Liver (tissue), 9 donors: ENCODE measurements around the gene TRDMT1. TPM values are rescaled to one million over a fixed set of nuclear protein-coding genes. Genes with fewer than 3 reads are reported as not detected.

Experiments used
- DNase-seq: peaks from one replicate; pipeline ENCODE4 v3.0.0-alpha.2; 2017; ENCODE audit warnings: low spot score
- H3K27ac ChIP-seq, 2 donors: one replicate each; pipeline ENCODE4 v1.7.0; 2013; ENCODE audit warnings: inconsistent platforms in 2 of 2, low read length in 2 of 2, control low read depth in 1 of 2, low read depth in 1 of 2, mild to moderate bottlenecking in 1 of 2
- H3K27me3 ChIP-seq, 4 donors: one replicate each; pipeline versions ENCODE4 v1.6.1 to v1.7.0; 2013; ENCODE audit warnings: low read length in 3 of 4, inconsistent platforms in 1 of 4, mild to moderate bottlenecking in 1 of 4, moderate library complexity in 1 of 4; ENCODE audit not compliant: control insufficient read depth in 4 of 4, insufficient read depth in 4 of 4
- H3K36me3 ChIP-seq, 4 donors: one replicate each; pipeline versions ENCODE4 v1.6.1 to v1.7.0; 2013; ENCODE audit warnings: low read length in 3 of 4, mild to moderate bottlenecking in 3 of 4, low read depth in 1 of 4, moderate library complexity in 1 of 4; ENCODE audit not compliant: control insufficient read depth in 4 of 4, insufficient read depth in 3 of 4
- H3K4me1 ChIP-seq, 4 donors: one replicate each; pipeline versions ENCODE4 v1.6.1 to v1.7.0; 2013; ENCODE audit warnings: low read length in 3 of 4, mild to moderate bottlenecking in 3 of 4, moderate library complexity in 1 of 4; ENCODE audit not compliant: control insufficient read depth in 4 of 4, insufficient read depth in 4 of 4
- H3K4me3 ChIP-seq, 3 donors: one replicate each; pipeline versions ENCODE4 v1.6.1 to v1.7.0; 2013; ENCODE audit warnings: low read length in 3 of 3, control low read depth in 1 of 3, low read depth in 1 of 3, mild to moderate bottlenecking in 1 of 3
- H3K9ac ChIP-seq, 2 donors: one replicate each; pipeline ENCODE4 v1.7.0; 2013; ENCODE audit warnings: low read length in 2 of 2, mild to moderate bottlenecking in 2 of 2, moderate library complexity in 2 of 2, control low read depth in 1 of 2, low read depth in 1 of 2
- H3K9me3 ChIP-seq, 4 donors: one replicate each; pipeline versions ENCODE4 v1.6.1 to v1.7.0; 2013; ENCODE audit warnings: low read length in 3 of 4; ENCODE audit not compliant: control insufficient read depth in 4 of 4
- EGR1 ChIP-seq, 2 donors: IDR thresholded peaks; 2 replicates each; pipeline ENCODE4 v1.6.1; 2016 to 2018; ENCODE audit warnings: antibody characterized with exemption in 2 of 2, low read depth in 2 of 2
- GABPA ChIP-seq, 2 donors: IDR thresholded peaks in 1 of 2; conservative IDR thresholded peaks in 1 of 2; 2 replicates each; pipeline ENCODE4 v1.6.1; 2016; ENCODE audit warnings: antibody characterized with exemption in 2 of 2, mild to moderate bottlenecking in 1 of 2, moderate library complexity in 1 of 2
- HNF4A ChIP-seq, 2 donors: conservative IDR thresholded peaks; 2 replicates each; pipeline ENCODE4 v1.6.1; 2016; ENCODE audit warnings: antibody characterized with exemption in 2 of 2, mild to moderate bottlenecking in 2 of 2
- HNF4G ChIP-seq: IDR thresholded peaks from 2 replicates; pipeline ENCODE4 v1.6.1; 2016; ENCODE audit warnings: antibody characterized with exemption
- JUND ChIP-seq, 2 donors: IDR thresholded peaks; 2 replicates each; pipeline ENCODE4 v1.6.1; 2016; ENCODE audit warnings: antibody characterized with exemption in 2 of 2
- RAD21 ChIP-seq, 2 donors: IDR thresholded peaks; 2 replicates each; pipeline ENCODE4 v1.6.1; 2016; ENCODE audit warnings: antibody characterized with exemption in 2 of 2, mild to moderate bottlenecking in 2 of 2
- RXRA ChIP-seq, 2 donors: IDR thresholded peaks; 2 replicates each; pipeline ENCODE4 v1.6.1; 2017 to 2018; ENCODE audit warnings: antibody characterized with exemption in 2 of 2, mild to moderate bottlenecking in 1 of 2
- SP1 ChIP-seq: IDR thresholded peaks from 2 replicates; pipeline ENCODE4 v1.6.1; 2018; ENCODE audit warnings: antibody characterized with exemption, mild to moderate bottlenecking
- TAF1 ChIP-seq: conservative IDR thresholded peaks from 2 replicates; pipeline ENCODE4 v1.6.1; 2016; ENCODE audit warnings: antibody characterized with exemption, mild to moderate bottlenecking
- YY1 ChIP-seq: IDR thresholded peaks from 2 replicates; pipeline ENCODE4 v1.6.1; 2016; ENCODE audit warnings: antibody characterized with exemption, mild to moderate bottlenecking
- WGBS: extraction: QIAGEN DNeasy Blood & Tissue Kit; methylation state at CpG from one replicate; pipeline ENCODE4 v1.1.7; 2013; 5-methylcytosine and 5-hydroxymethylcytosine counted together
- polyA plus RNA-seq, 2 donors: library from polyadenylated mRNA; stranded (reverse) in 1 of 2; unstranded in 1 of 2; fragments of 200-250 nt in 1 of 2; fragments of >200 nt in 1 of 2; fragmentation: Nextera tagmentation in 1 of 2; extraction: Ambion mirVana in 1 of 2; gene quantifications; one replicate each; pipeline versions ENCODE4 v1.2.1 to v1.2.3, GENCODE V29; 2013 to 2015
- total RNA-seq, 2 donors: library from RNA; depleted of rRNA; stranded (reverse); fragments of >200 nt; gene quantifications; one replicate each; pipeline ENCODE4 v1.2.3, GENCODE V29; 2014
- TF ChIP-seq, protein P1 (sequence below): fragments of 150-350 bp; IDR thresholded peaks from 2 replicates; pipeline ENCODE4 v1.5.1; 2017; ENCODE audit warnings: improper control_type of control experiment, low read depth, low read length; ENCODE audit not compliant: missing input control
- TF ChIP-seq, protein P2 (sequence below): IDR thresholded peaks from 2 replicates; pipeline ENCODE4 v1.6.1; 2016; ENCODE audit warnings: antibody characterized with exemption
- TF ChIP-seq, protein P3 (sequence below): IDR thresholded peaks from 2 replicates; pipeline ENCODE4 v1.6.1; 2016; ENCODE audit warnings: antibody characterized with exemption, mild to moderate bottlenecking
- TF ChIP-seq, protein P4 (sequence below): IDR thresholded peaks from 2 replicates; pipeline ENCODE4 v1.6.1; 2016; ENCODE audit warnings: antibody characterized with exemption
- TF ChIP-seq, protein P5 (sequence below): IDR thresholded peaks from 2 replicates; pipeline ENCODE4 v1.6.1; 2016; ENCODE audit warnings: antibody characterized with exemption
- donor health status: healthy.
- donor health status: healthy.
- donor health status: healthy.
- donor health status: healthy.
- donor health status: healthy.

The TRDMT1 gene
- total and polyA plus RNA-seq, 4 donors, result 0.38 to 2.4 (median 1.1) TPM

DNA sequence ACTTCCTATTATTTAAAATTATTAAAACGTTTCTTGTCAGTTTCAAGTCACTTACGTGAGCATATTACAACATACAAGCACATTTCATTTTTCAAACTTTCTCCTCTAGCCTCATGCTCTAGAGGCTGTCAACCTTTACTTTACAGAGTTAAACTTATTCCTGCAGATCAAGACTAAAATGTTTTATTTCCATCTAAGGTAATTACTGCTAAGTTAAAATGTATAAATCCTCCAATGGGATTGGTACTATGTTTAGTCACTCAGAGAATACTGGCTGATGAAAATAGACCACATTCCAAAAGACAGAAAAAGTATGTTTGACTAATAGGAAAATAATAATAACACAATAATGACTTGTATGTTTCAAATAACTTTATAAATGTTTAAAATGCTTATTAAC lies 8.4 kb upstream of the TRDMT1 start:
- Histone ChIP-seq H3K4me1 (no peaks in the 10 kb centered on the region), H3K9me3 (no peaks in the 10 kb centered on the region), H3K9ac (no peak overlapping the region), H3K36me3 (no peaks in the 10 kb centered on the region), H3K27ac (no peak overlapping the region), H3K4me3 (no peak overlapping the region), H3K27me3 (no peaks in the 10 kb centered on the region)
- WGBS, result 70% methylated on average over 2 of the region's 2 CpGs
- DNase-seq, result no peak
- TF ChIP-seq JUND (IDR thresholded peaks at IDR 0.05), result no peak
- TF ChIP-seq, protein P1, sequence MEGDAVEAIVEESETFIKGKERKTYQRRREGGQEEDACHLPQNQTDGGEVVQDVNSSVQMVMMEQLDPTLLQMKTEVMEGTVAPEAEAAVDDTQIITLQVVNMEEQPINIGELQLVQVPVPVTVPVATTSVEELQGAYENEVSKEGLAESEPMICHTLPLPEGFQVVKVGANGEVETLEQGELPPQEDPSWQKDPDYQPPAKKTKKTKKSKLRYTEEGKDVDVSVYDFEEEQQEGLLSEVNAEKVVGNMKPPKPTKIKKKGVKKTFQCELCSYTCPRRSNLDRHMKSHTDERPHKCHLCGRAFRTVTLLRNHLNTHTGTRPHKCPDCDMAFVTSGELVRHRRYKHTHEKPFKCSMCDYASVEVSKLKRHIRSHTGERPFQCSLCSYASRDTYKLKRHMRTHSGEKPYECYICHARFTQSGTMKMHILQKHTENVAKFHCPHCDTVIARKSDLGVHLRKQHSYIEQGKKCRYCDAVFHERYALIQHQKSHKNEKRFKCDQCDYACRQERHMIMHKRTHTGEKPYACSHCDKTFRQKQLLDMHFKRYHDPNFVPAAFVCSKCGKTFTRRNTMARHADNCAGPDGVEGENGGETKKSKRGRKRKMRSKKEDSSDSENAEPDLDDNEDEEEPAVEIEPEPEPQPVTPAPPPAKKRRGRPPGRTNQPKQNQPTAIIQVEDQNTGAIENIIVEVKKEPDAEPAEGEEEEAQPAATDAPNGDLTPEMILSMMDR, result no peak
- TF ChIP-seq, protein P2, sequence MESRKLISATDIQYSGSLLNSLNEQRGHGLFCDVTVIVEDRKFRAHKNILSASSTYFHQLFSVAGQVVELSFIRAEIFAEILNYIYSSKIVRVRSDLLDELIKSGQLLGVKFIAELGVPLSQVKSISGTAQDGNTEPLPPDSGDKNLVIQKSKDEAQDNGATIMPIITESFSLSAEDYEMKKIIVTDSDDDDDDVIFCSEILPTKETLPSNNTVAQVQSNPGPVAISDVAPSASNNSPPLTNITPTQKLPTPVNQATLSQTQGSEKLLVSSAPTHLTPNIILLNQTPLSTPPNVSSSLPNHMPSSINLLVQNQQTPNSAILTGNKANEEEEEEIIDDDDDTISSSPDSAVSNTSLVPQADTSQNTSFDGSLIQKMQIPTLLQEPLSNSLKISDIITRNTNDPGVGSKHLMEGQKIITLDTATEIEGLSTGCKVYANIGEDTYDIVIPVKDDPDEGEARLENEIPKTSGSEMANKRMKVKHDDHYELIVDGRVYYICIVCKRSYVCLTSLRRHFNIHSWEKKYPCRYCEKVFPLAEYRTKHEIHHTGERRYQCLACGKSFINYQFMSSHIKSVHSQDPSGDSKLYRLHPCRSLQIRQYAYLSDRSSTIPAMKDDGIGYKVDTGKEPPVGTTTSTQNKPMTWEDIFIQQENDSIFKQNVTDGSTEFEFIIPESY, result no peak
- TF ChIP-seq EGR1 (IDR thresholded peaks at IDR 0.05; ENCODE audit: low read depth in 2 of 2), result no peak
- TF ChIP-seq, protein P3, sequence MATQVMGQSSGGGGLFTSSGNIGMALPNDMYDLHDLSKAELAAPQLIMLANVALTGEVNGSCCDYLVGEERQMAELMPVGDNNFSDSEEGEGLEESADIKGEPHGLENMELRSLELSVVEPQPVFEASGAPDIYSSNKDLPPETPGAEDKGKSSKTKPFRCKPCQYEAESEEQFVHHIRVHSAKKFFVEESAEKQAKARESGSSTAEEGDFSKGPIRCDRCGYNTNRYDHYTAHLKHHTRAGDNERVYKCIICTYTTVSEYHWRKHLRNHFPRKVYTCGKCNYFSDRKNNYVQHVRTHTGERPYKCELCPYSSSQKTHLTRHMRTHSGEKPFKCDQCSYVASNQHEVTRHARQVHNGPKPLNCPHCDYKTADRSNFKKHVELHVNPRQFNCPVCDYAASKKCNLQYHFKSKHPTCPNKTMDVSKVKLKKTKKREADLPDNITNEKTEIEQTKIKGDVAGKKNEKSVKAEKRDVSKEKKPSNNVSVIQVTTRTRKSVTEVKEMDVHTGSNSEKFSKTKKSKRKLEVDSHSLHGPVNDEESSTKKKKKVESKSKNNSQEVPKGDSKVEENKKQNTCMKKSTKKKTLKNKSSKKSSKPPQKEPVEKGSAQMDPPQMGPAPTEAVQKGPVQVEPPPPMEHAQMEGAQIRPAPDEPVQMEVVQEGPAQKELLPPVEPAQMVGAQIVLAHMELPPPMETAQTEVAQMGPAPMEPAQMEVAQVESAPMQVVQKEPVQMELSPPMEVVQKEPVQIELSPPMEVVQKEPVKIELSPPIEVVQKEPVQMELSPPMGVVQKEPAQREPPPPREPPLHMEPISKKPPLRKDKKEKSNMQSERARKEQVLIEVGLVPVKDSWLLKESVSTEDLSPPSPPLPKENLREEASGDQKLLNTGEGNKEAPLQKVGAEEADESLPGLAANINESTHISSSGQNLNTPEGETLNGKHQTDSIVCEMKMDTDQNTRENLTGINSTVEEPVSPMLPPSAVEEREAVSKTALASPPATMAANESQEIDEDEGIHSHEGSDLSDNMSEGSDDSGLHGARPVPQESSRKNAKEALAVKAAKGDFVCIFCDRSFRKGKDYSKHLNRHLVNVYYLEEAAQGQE, result no peak
- TF ChIP-seq HNF4A (conservative IDR thresholded peaks at IDR 0.05), result no peak
- no peak for TF ChIP-seq GABPA (IDR thresholded peaks at IDR 0.05 in 1 of 2, conservative IDR thresholded peaks at IDR 0.05 in 1 of 2)
- TF ChIP-seq, protein P4, sequence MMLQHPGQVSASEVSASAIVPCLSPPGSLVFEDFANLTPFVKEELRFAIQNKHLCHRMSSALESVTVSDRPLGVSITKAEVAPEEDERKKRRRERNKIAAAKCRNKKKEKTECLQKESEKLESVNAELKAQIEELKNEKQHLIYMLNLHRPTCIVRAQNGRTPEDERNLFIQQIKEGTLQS, result no peak
- no peak for TF ChIP-seq SP1
- no peak for TF ChIP-seq YY1
- no peak for TF ChIP-seq RXRA (IDR thresholded peaks at IDR 0.05)

DNA sequence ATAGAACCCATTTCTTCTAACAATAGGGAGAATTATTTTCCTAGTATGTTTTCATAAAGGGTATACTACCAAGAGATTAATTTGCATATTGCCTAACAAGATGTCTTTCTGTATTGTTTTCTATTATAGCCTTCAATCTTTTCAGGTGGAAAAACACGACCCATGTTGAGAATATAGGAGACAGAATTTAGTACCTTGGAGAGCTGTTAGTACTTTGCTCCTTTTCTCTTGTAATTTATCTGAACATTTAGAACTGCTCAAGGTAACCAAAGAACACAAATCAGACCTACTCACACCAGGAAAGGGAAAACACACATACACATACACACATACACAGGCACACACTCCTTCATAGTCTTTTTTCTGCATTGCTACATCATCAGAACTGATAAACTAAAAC lies 7.8 kb upstream of the TRDMT1 start:
- no peak for DNase-seq
- TF ChIP-seq, protein P5, sequence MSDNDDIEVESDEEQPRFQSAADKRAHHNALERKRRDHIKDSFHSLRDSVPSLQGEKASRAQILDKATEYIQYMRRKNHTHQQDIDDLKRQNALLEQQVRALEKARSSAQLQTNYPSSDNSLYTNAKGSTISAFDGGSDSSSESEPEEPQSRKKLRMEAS, result no peak
- TF ChIP-seq, protein P4, result no peak
- no peak for TF ChIP-seq RAD21 (IDR thresholded peaks at IDR 0.05)
- no peak for TF ChIP-seq HNF4G
- TF ChIP-seq TAF1, result no peak
- TF ChIP-seq SP1, result no peak
- TF ChIP-seq, protein P3, result no peak
- no peak overlapping the region for H3K9ac ChIP-seq
- H3K27ac ChIP-seq, result no peak overlapping the region
- H3K36me3 ChIP-seq, result no peaks in the 10 kb centered on the region
- H3K4me1 ChIP-seq, result no peaks in the 10 kb centered on the region
- no peaks in the 10 kb centered on the region for H3K27me3 ChIP-seq
- no peaks in the 10 kb centered on the region for H3K9me3 ChIP-seq
- no peak overlapping the region for H3K4me3 ChIP-seq
- WGBS, result 56% methylated on average over 1 of the region's 1 CpG
